GF-D8 (cell line): ENCODE measurements around the gene WDR82.
A peak's percentile ranks its signal among the peaks of the same experiment; 100 is the strongest.

Experiments
- DNase-seq: peaks from one replicate; lab custom pipeline; 2025; lab: John Stamatoyannopoulos, UW

WDR82 gene

DNA sequence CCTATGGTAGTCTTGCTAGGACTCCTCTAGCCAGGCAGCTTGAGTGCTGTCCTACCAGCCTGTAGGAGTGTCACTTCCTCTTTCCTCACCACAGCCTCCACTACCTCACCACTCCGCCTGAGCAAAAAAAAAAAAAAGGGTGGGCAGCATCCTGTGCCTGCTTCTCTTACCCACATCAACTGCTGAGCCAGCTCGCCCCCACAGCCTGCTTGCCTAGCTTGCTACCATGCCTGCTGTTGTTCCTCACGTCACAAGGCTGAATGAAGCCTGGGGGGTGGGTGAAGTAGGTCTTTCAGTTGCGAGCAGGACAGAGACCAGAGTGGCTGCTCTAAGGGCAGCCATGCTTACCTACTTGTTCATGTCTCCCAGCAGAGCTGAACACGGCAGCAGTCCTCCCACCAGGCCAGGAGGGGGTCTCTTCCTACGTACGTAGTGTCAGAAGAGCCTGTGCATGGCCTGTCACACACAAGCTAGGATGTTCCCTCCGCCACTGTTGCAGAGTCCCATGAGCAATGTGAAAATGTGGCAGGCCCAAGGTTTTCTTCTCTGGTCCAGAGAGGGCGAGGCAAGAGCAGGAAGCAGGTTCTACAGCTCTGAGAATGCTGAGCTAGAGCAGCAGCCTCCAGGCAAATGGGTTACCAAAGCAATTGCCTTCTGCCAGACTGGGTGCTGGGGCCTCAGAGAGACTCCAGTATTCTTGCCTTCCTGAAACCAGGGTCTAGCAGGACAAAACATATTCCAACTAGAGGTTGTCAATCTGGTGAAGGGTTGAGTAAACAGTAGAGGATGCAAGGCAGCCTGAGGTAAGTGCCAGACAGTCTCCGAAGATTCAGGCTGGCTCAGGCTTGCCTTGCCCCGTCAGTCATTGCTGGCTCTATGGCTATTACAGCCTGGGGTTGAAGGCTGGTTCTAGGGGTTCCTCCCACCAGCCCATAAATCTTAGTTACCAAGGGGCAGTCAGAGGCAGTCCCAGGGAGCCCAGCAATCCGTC is 24.8 kb downstream of the WDR82 start:
- DNase-seq = peak; percentile 88

DNA sequence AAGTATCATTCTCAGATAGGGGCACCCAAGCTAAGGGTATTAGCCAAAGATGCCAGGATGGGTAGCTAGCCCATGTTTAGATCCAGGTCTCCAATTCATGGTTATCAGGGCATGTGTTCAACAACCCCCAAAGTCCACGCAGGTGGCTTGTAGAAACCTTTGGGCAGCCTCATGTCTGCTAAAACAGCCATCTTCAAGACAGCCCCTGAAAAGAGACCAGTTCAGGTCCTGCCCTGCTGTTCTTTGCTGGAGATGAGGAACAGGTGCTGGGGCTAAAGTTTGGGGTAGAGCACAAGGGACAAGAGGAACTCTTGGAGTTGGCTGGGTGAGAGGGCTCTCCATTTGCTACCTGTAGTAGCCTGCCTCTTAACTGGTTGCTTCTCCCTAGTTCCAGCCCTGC is 28.3 kb downstream of the WDR82 start:
- DNase-seq = no peak

DNA sequence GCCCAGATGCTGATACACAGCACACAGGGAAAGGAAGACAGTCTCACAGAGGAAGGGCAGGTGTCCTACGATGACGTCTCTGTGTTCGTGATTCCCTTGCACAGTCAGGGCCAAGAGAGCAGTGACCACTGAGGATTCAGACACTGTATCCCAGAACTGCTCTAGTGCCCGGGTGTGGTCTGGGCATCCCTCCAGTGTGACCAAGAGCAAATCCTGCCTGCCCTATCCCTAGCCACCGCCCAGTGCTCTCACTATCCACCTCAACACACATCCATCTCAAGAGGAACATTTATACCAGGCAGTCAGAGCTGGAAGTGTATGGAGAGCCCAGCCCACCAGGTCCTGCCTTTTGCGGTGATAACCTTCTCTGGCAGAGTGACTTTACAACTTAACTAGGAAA is 28.8 kb downstream of the WDR82 start:
- no peak for DNase-seq

DNA sequence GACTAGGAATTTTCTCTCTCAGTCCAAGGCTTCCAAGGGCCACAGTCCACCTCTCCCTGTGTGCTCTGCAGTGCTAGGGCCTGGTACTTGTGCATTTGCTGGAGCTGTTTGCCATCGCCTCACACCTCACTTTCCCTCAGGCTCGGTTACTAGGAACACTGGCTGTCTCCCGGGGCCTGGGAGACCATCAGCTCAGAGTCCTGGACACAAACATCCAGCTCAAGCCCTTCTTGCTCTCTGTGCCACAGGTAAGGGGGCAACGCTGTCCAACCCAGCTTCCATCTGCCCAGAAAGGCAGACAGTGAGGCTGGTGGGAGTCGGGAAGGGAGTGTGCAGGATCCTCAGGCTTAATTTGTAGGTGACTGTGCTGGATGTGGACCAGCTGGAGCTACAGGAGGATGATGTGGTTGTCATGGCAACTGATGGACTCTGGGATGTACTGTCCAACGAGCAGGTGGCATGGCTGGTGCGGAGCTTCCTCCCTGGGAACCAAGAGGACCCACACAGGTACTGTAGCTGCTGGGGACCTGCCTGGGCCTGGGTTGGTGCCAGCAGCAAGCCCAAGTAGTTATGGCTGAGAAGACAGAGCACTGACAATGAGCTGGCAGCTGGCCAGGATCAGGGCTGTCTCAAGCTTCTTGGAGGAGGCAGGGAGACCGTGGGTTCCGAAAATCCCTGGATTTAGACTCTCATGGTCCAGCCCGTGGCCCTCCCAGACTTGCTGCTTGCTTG is 29.5 kb downstream of the WDR82 start:
- no peak for DNase-seq

DNA sequence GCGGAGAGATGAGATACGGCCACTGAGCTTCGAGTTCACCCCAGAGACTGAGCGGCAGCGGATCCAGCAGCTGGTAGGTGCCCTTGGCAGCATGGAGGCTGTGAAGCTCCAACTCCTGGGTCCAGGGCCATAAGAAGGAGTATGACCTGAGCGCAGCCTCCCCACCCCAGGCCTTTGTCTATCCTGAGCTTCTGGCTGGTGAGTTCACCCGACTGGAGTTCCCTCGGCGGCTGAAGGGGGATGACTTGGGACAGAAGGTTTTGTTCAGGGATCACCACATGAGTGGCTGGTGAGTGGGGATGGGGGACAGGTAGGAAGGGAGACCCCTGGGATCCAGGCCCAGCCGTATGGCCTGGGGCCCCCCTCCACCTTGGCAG is 30.3 kb downstream of the WDR82 start:
- DNase-seq = no peak

DNA sequence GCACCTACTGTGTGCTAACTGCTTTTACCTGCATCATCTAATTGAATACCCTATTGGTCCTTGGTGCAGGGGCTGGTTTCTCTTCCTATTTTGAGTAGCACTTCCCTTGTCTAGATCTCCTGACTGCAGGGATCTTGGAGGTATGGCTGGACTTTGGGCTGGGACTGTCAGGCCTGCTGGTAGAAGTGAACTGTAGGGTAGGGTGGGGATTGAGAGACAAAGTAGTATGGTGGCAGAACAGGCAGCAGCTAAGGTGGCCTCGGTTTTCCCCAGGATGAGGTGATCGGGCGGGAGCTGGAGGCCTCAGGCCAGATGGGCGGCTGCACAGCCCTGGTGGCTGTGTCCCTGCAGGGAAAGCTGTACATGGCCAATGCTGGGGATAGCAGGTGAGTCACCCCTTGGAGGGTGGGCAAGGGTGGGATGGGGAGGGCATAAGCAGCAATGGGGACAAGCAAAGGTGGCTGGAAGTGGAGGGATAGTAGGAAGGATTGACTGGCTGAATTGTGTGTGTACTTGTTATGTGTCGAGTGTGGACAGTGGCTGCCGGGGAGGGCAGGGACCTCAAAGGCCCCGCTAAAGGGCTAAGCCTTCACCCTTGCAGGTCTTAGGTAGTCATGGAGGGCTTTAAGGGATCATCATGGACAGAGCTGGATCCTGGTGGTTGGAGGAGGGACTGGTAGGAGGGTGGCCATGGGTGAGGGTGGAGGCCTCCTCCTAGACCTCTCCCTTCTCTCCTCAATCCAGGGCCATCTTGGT is 30.9 kb downstream of the WDR82 start:
- DNase-seq = no peak

DNA sequence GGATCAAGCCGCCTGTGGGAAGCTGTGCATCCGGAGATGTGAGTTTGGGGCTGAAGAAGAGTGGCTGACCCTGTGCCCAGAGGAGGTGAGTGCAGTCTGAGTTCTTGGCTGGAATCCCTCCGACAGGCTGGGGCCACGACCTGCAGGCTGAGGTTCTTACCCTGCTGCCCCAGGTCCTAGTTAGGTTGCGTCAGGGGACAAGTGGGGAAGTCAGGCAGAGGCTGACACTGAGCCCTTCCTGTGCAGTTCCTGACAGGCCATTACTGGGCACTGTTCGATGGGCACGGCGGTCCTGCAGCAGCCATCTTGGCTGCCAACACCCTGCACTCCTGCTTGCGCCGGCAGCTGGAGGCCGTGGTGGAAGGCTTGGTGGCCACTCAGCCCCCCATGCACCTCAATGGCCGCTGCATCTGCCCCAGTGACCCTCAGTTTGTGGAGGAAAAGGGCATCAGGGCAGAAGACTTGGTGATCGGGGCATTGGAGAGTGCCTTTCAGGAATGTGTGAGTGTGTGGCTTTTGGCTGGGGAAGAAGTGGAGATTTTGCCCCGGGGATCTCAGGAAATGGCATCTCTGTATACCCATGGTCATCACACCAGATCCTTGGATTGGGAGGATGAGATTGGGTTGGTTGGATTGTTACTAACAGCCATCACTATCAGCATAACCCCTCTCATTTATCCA is 31.6 kb downstream of the WDR82 start:
- DNase-seq = peak; percentile 66

DNA sequence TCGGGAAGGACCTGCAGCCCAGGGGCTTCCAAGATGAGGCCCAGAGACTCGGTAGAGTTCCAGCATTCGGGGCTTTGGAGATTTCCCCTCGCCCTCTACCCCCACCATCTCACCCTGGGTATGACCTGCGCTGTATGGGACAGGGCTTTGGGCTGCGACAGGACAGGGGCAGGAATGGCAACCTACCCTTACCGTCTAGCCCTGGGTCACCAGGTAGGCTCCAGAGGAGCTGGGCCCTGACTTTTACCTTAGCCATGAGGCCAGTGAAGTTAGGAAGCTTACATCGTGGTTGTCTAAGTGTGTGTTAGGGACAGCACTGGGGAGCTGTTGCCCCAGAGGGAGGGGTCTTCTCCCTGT is 32.2 kb downstream of the WDR82 start:
- no peak for DNase-seq

DNA sequence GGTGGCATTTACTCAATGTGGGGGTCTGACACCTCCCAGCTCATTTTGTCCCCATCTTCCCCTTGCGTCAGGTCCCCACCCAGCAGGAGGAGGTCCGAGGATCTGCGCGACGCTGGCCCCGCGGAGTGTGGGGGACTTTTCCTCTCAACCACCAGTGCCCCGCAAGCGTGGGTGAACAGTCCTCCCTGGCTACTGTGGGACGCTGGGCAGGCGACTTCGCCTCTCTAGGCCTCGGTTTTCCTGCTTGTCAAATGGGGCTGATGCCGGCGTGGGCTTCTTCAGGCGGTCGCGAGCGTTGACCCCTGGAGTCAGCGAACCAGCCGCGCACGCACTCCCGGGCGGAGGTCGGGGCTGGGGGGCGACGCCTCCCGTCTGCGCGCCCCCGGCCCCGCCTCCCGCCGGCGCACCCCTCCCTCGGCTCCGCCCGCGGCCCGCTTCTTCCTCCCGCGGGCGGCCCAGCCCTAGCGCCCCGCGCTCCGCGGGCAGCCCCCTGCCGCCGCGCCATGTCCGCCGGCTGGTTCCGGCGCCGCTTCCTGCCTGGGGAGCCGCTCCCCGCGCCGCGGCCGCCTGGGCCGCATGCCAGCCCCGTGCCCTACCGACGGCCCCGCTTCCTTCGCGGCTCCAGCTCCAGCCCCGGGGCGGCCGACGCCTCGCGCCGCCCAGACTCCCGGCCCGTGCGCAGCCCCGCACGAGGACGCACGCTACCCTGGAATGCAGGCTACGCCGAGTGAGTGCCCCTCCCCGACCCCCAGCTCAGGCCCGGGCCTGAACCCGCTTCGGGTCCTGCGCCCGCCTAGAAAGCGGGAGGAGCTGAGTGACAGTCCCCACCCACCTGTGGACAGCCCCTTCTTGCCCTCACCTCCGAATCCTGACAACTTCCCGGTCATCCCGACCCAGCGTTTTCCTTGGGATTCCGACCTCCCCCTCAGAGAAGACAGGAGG is 32.9 kb downstream of the WDR82 start, which contains the start of gene PPM1M:
PPM1M (plus strand) TSS at position 438 of the 942 bp plus-strand sequence; CDS start at position 504, 66 bp downstream.
- DNase-seq = no peak

DNA sequence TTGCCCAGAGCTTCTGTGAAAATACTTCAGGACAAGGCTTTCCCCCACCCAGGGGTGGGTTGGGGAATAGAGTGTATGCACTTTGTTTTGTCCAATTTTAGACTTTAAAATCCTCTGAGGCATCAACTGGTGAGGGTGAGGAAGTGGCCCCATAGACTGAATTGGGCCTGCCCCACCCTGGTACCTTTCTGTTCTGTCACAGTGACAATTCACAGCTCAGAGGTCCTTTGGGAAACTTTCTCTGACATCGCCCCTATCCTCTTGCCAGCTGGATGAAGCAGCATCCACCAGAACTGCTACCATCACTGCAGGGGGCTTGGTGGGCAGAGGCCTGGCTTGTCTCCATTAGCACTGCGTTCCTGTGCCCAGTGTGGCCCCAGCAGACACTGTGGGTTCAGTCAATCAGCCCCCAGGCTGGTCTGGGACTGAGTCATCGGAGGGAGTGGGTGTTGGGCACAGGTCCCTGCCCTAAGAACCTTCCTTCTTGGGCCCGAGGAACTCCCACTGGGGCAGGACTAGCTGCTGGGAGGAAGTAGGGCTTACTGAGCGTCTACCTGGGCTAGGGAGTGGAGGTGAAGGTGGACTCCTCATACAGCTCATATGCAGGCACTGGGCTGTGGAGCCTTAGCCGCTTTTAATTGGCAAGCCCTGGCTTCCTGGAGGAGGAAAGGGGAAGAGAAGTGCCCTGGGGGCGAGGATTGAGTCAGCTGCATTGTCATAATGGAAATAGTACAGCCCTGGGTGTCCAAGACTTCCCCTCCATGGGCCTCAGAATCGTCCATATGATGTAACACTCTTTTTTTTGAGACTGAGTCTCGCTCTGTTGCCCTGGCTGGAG is 34.4 kb downstream of the WDR82 start:
- DNase-seq = peak; percentile 88

DNA sequence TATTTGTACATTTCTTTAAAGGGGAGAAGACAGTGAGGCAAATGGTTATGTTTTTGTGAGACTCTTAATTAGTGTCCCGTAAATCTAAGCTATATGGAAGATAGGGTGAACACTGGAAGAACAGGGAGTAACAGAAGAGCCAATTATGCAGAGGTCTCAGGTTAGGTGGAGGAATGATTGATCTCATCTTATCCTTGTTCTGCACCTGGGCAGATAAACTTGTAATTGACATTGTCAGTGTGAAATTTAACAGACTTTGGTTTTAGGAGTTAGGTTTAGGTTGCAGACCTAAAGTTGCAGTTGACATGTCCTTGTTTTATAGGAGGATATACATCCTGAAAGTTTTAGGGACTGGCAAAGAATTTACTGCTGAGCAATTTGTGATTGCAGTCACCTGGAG is 36.4 kb downstream of the WDR82 start:
- no peak for DNase-seq

DNA sequence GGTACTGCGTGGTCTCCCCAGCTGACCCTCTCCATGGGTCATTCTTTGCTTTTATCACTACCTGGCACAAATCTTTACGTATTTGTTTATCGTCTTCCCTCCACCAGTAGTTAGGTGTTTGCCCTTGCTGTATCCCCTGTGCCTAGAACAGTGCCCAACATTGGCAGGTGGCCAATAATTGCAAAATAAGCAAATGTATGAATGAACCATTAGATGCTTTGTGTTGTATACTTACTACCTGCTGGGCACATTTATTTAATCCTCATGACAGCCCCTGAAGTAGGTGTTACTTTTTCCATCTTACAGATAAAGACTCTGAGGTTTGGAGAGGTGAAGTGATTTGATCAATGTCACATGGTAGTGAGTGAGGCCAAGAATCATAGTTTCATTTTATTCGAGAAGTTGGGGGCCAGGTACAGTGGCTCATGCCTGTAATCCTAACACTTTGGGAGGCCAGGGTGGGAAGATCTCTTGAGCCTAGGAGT is 37.5 kb downstream of the WDR82 start:
- DNase-seq = no peak

DNA sequence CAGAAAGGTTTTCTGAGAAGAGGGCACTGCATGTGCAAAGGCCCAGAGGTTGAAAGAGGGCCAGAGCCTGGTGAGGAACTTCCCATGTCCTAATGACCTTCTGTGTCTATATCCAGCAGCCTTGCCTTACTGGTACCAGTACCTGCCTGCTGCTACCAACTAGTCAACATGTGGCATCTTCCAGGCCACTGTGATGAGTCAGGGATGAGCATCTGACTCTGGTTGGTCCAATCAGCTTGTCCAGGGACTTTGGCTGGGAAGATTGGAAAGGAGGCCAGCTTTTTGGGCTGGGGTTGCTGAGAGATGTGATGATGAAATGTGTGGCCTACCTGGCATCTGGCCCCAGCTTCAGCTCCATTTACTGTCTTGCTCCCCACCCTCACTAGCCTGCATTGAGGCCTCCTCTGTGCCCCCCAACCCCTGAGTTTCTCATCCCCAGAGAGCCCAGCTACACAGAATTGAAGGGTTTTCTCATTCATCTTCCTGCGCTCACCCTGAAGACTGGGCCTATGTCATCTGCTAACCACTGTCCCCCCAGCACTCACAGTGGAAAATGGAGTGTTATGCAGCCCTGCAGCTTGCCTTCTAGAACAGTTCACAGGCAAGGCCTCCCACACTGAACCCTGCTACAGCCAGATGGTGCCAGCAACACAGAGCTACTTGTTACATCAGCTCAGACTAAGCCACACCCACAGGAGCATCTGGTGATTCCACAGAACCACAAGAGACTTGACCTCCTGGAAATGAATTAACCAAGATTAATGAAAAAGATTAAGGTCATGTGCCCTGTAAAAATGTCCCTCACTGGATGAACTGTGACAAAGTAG is 38.2 kb downstream of the WDR82 start:
- DNase-seq = peak; percentile 86

DNA sequence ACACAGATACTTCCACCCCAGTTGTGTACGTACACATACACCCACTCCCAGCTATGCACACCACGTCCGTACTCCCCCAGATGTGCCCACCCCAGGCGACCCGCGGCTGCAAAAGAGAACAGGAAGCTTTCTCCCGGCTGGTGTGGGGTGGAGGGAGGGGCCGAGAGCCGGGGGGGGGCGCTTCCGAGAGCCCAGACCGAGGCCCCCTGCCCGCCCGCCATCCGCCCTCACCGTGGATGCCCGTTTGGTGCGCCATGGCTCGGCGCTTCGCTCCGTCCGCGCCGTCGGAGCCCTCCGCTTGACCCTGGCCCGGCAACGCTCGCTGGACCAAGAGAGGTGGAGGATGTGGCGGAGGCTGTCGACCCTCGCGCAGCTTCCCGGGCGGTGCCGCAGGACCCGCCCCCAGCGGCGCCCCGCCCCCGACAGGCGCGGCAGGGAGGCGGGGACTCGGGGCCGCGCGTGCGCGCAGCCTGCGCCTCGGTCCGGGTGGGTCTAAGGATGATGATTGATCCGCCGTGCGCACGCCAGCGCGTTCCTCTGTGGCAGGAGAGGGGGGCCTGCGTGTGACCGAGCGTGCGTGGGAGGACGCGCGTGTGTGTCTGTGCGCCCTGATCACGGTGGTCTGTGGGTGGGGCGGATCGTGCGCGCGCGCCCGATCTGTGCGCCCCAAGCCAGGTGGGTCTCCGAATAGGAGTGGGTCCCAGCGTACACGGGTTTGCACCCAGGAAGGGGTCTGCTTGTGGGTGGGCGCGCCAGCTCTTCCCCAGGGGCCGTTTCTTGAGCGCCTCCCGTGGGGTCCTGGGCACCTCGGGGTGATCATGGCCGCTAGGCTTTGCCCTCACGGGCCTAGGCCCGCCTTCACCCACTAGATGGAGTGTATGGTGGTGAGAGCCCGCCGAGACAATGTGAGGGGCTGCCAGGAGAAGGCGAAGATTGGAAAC is 39.4 kb downstream of the WDR82 start, which contains the start of gene TWF2:
TWF2 (minus strand) TSS at position 398 of the 941 bp plus-strand sequence; CDS start at position 256, 142 bp downstream.
- peak; percentile 47 for DNase-seq

DNA sequence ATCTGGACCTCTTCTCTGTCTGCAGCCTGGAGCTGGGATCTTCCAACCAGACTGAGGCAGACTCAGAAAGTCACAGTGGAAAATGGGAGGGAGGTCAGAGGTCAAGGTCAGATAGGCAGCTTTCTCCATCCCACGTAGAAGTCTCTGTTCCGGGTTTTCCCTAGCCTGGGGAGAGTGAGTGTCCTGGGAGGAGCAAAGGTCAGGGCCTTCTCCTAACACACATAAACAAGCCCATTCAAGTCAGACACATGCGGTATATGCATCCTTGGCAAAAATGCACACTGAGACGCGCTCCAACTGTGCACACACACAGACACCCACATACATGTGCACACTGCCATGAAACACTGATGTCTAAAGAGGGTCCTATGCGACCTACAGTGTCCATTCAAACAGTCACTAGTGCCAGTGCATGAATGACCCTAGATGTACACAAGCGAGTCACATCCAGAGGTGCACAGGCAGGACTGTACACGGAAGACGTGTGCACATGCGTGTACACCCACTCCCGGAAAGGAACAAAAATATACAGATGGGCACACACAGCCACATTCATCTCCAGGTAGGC is 40.2 kb downstream of the WDR82 start:
- DNase-seq = no peak

DNA sequence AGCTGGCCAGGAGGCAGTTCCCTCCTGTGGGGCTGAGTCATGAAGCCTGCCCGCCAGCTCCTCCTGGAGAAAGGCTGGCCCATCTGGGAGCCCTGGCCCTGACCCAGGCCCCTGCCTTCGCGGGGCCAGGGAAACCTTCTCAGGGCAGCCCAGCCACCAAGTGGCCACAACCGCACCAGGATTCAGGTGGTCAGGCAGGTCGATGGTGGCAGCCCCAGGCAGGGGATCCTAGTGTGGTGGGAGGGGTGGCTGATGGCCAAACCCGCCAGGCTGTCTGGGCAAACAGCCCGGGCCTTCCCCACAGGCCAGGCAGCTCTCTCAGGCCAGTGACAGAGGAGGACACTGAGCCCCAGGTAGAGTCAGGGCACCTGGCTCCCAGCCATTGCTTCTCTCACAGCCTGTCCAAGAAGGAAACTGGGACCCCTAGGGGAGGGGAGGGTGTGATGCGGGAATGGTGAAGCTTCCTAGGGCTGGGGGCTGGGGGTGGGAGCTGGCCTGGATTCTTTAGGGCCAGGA is 40.7 kb downstream of the WDR82 start:
- peak; percentile 11 for DNase-seq
